Measurements from ENCODE around the gene VEGFD. TPM values are rescaled to one million over a fixed set of nuclear protein-coding genes. Genes with fewer than 3 reads are reported as not detected.

VEGFD gene
- total and polyA plus RNA-seq, 2 donors (not counting 3 experiments of a cell fraction or from before 2014, with no cell fraction given) = 0.40 to 0.64 TPM

- ChIA-PET POLR2A (no interaction called here), CTCF (no interaction called here)
- FAIRE-seq (no peak), DNase-seq (ENCODE audit: low read depth, low spot score) (no peak)
- no peak overlapping the region for H2AFZ ChIP-seq (ENCODE audit: low read depth, low read length)
- no peaks in the 10 kb centered on the region for H3K4me1 ChIP-seq (ENCODE audit: control insufficient read depth, extremely low read depth, insufficient read depth, low read length)
- no peak overlapping the region for H3K4me3 ChIP-seq (replicated peaks in 1 of 3; ENCODE audit: insufficient read depth in 1 of 3, low read depth in 1 of 3, low read length in 3 of 3)
- no peaks in the 10 kb centered on the region for H3K36me3 ChIP-seq (ENCODE audit: control insufficient read depth in 2 of 2, extremely low read depth in 1 of 2, insufficient read depth in 2 of 2, low read length in 2 of 2)
- dilution Hi-C loops (cut with MboI; ENCODE audit: extremely low pct_ligation_motif_present, low sequenced_read_pairs) = no loop called here
- no peak overlapping the region for H3K9ac ChIP-seq (replicated peaks; ENCODE audit: extremely low read depth, insufficient read depth, low read length)
- intact Hi-C loops (cut with micrococcal nuclease) = no loop called here
- no peaks in the 10 kb centered on the region for H4K20me1 ChIP-seq (replicated peaks; ENCODE audit: control insufficient read depth, extremely low read depth, insufficient read depth, low read length)
- H3K79me2 ChIP-seq (ENCODE audit: control insufficient read depth, insufficient read depth, low read length) = no peaks in the 10 kb centered on the region
- BruUV-seq (replicated peaks) = no TSS peak
- no peak overlapping the region for H3K27ac ChIP-seq (ENCODE audit: insufficient read depth, low read depth, low read length)
- H3K4me2 ChIP-seq (ENCODE audit: insufficient read depth, low read length) = no peak overlapping the region
- no peaks in the 10 kb centered on the region for H3K9me3 ChIP-seq (replicated peaks; ENCODE audit: control insufficient read depth, insufficient read depth, low read length)
- TF ChIP-seq CTCF (IDR thresholded peaks at IDR 0.05; ENCODE audit: extremely low read depth in 1 of 2, insufficient read depth in 1 of 2, low read depth in 1 of 2, low read length in 2 of 2) (no peak), FOS (IDR thresholded peaks at IDR 0.05; ENCODE audit: borderline replicate concordance, insufficient read depth, low read length) (no peak), MAX (IDR thresholded peaks at IDR 0.05; ENCODE audit: insufficient read depth, insufficient read length) (no peak), EZH2 (IDR thresholded peaks at IDR 0.05; ENCODE audit: borderline replicate concordance, low read depth, low read length, severe bottlenecking) (no peak), GATA2 (IDR thresholded peaks at IDR 0.05; ENCODE audit: insufficient read depth, insufficient read length, low read depth, low read length) (no peak), MYC (IDR thresholded peaks at IDR 0.05; ENCODE audit: low read depth, low read length) (no peak), POLR2AphosphoS5 (IDR thresholded peaks at IDR 0.05; ENCODE audit: insufficient read depth, low read depth, low read length) (no peak), JUN (IDR thresholded peaks at IDR 0.05; ENCODE audit: borderline replicate concordance, insufficient read depth, insufficient read length, low read depth) (no peak), POLR2A (IDR thresholded peaks at IDR 0.05; ENCODE audit: low read depth, low read length) (no peak)
- H3K9me1 ChIP-seq (replicated peaks; ENCODE audit: control insufficient read depth, extremely low read depth, insufficient read depth, low read length) = no peaks in the 10 kb centered on the region
- H3K27me3 ChIP-seq (ENCODE audit: control insufficient read depth in 2 of 2, insufficient read depth in 2 of 2, low read length in 2 of 2) = no peaks in the 10 kb centered on the region
These were observed 62.8 kb downstream of the VEGFD start for GRCh38 chrX:15321447-15321846.
